ENCODE measurements around the gene PSMA5. TPM values are rescaled to one million over a fixed set of nuclear protein-coding genes. Genes with fewer than 3 reads are reported as not detected.

Gene PSMA5
- total and polyA plus RNA-seq, 2 of the 4 experiments (the other 2 are of a cell fraction): 75.5 to 107 TPM

DNA sequence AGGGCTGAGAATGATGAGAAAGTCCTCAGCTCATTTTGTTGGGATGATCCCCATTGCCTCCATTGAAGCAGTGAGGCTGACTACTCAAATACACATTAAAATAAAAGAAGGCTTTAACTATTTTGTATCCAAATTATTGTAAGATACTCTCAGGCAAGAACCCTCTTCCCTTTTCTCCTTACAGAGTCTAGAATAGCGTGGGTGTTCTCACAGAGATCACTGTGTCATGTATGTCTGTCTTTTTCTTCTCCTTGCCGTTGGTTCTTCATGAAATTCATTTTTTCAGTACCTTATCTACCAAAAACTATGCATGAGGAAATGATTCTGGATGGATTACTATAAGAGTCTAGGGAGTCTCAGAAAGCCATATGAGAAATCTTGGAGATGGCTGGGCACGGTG lies 58.6 kb downstream of the PSMA5 start:
- Histone ChIP-seq H2AFZ (replicated peaks; ENCODE audit: low read length, poor library complexity) (no peak overlapping the region), H2AK9ac (replicated peaks; ENCODE audit: low read depth, low read length, poor library complexity) (no peak overlapping the region), H3K4me2 (ENCODE audit: low read depth, low read length) (no peak overlapping the region), H3K9me3 (ENCODE audit: control insufficient read depth, insufficient read depth, low read length) (no peaks in the 10 kb centered on the region), H3K27ac (ENCODE audit: insufficient read depth, low read length) (no peak overlapping the region), H3K23ac (ENCODE audit: low read depth, low read length) (no peak overlapping the region), H3K18ac (ENCODE audit: low read depth, low read length) (no peak overlapping the region; the same call in 1 of the 2 replicates), H3K4me3 (ENCODE audit: insufficient read depth, low read depth, low read length) (no peak overlapping the region), H3K56ac (ENCODE audit: extremely low read depth, insufficient read depth, low read length) (no peak overlapping the region), H3K9me1 (ENCODE audit: insufficient read depth, low read length) (peaks cover 19% of the 10 kb centered on the region), H4K91ac (ENCODE audit: insufficient read depth, low read depth, low read length) (no peak overlapping the region), H3K14ac (replicated peaks; ENCODE audit: low read depth, low read length) (no peak overlapping the region), H2BK5ac (ENCODE audit: low read depth, low read length, poor library complexity, severe bottlenecking) (no peak overlapping the region), H3K36me3 (ENCODE audit: control insufficient read depth, insufficient read depth, low read length) (peaks cover 11% of the 10 kb centered on the region), H4K20me1 (ENCODE audit: insufficient read depth, low read length) (no peaks in the 10 kb centered on the region), H3K4ac (ENCODE audit: low read depth, low read length) (no peak overlapping the region; the same call in 1 of the 2 replicates), H3K4me1 (ENCODE audit: control insufficient read depth, insufficient read depth, low read length) (peaks cover 19% of the 10 kb centered on the region), H4K5ac (ENCODE audit: low read depth, low read length) (no peak overlapping the region), H2BK120ac (ENCODE audit: low read depth, low read length) (no peak overlapping the region), H3K27me3 (ENCODE audit: control insufficient read depth, insufficient read depth, low read length) (no peaks in the 10 kb centered on the region), H2BK15ac (ENCODE audit: low read depth, low read length) (no peak overlapping the region), H2BK20ac (ENCODE audit: low read depth, low read length) (no peak overlapping the region), H2AK5ac (ENCODE audit: low read depth, low read length) (no peak overlapping the region), H3K79me1 (ENCODE audit: low read depth in 1 of 2, low read length in 2 of 2) (peaks cover 15 to 61% of the 10 kb centered on the region in 2 experiments), H4K8ac (ENCODE audit: low read depth in 2 of 2, low read length in 2 of 2) (no peak overlapping the region), H3K9ac (ENCODE audit: low read depth, low read length) (no peak overlapping the region)
- no CpG with 5 or more reads among the region's 3 CpGs for WGBS, 2 experiments (ENCODE audit: extremely low coverage in 2 of 2, insufficient read length in 1 of 2)
- no peak for ATAC-seq (ENCODE audit: low read depth)
- ChIA-PET POLR2A (ENCODE audit: unreplicated experiment) (no interaction called here), CTCF (no interaction called here)
- intact Hi-C loops (cut with micrococcal nuclease) (no loop called here), dilution Hi-C loops (cut with HindIII; ENCODE audit: low sequenced_read_pairs, unreplicated experiment) (no loop called here), in situ Hi-C loops (cut with MboI; ENCODE audit: low sequenced_read_pairs) (no loop called here)
- DNase-seq: no peak
- no TSS peak for BruUV-seq (replicated peaks)
- TF ChIP-seq, protein P1, sequence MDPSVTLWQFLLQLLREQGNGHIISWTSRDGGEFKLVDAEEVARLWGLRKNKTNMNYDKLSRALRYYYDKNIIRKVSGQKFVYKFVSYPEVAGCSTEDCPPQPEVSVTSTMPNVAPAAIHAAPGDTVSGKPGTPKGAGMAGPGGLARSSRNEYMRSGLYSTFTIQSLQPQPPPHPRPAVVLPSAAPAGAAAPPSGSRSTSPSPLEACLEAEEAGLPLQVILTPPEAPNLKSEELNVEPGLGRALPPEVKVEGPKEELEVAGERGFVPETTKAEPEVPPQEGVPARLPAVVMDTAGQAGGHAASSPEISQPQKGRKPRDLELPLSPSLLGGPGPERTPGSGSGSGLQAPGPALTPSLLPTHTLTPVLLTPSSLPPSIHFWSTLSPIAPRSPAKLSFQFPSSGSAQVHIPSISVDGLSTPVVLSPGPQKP (IDR thresholded peaks at IDR 0.05; ENCODE audit: borderline replicate concordance, low read depth, low read length): no peak
- TF ChIP-seq FOS (IDR thresholded peaks at IDR 0.05; ENCODE audit: low read depth, low read length) (no peak), MAZ (IDR thresholded peaks at IDR 0.05; ENCODE audit: borderline replicate concordance, low read depth, low read length) (no peak), MAFK (IDR thresholded peaks at IDR 0.05; ENCODE audit: low read depth, low read length) (no peak), BHLHE40 (IDR thresholded peaks at IDR 0.05; ENCODE audit: low read depth, low read length) (no peak), CEBPB (IDR thresholded peaks at IDR 0.05; ENCODE audit: low read depth, low read length) (no peak), RFX5 (IDR thresholded peaks at IDR 0.05; ENCODE audit: low read depth, low read length) (no peak), RCOR1 (IDR thresholded peaks at IDR 0.05; ENCODE audit: insufficient replicate concordance, low read length) (no peak), NFE2L2 (IDR thresholded peaks at IDR 0.05; ENCODE audit: low read depth, low read length) (no peak), RAD21 (IDR thresholded peaks at IDR 0.05; ENCODE audit: low read length) (no peak), MXI1 (IDR thresholded peaks at IDR 0.05; ENCODE audit: borderline replicate concordance, low read depth, low read length) (no peak)
- TF ChIP-seq, protein P2, sequence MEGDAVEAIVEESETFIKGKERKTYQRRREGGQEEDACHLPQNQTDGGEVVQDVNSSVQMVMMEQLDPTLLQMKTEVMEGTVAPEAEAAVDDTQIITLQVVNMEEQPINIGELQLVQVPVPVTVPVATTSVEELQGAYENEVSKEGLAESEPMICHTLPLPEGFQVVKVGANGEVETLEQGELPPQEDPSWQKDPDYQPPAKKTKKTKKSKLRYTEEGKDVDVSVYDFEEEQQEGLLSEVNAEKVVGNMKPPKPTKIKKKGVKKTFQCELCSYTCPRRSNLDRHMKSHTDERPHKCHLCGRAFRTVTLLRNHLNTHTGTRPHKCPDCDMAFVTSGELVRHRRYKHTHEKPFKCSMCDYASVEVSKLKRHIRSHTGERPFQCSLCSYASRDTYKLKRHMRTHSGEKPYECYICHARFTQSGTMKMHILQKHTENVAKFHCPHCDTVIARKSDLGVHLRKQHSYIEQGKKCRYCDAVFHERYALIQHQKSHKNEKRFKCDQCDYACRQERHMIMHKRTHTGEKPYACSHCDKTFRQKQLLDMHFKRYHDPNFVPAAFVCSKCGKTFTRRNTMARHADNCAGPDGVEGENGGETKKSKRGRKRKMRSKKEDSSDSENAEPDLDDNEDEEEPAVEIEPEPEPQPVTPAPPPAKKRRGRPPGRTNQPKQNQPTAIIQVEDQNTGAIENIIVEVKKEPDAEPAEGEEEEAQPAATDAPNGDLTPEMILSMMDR (conservative IDR thresholded peaks at IDR 0.05; ENCODE audit: low read depth, low read length): no peak
